IMR-90 (cell line): ENCODE data around the gene NOS1AP. TPM values are rescaled to one million over a fixed set of nuclear protein-coding genes. Genes with fewer than 3 reads are reported as not detected.

ENCODE experiments used
- ATAC-seq: fragments of 200-7000 bp; cut with Tn5 transposase; 2 replicates; pipeline ENCODE4 v1.9.1; 2020; ENCODE audit warnings: low read depth, mild to moderate bottlenecking, moderate library complexity
- BruUV-seq: library from RNA; stranded (reverse); fragments of 400-500 nt; replicated peaks from 2 replicates; lab custom pipeline; 2021; lab: Mats Ljungman, UMichigan
- CTCF ChIA-PET: fragments of 300-600 bp; formaldehyde crosslinking; extraction: SDS; loops from one replicate; lab custom pipeline; 2021; ENCODE audit warnings: antibody characterized with exemption; lab: Yijun Ruan, JAX
- POLR2A ChIA-PET: fragments of 300-600 bp; sonication (Branson Sonifier 250); formaldehyde crosslinking; loops from one replicate; lab custom pipeline; 2022; ENCODE audit warnings: antibody characterized with exemption; ENCODE audit not compliant: unreplicated experiment; lab: Charles Lee
- DNase-seq: peaks from one replicate; pipeline ENCODE4 v3.0.0; 2013
- H2AFZ ChIP-seq: replicated peaks from 2 replicates; pipeline ENCODE3; 2013; ENCODE audit warnings: low read length, mild to moderate bottlenecking; ENCODE audit not compliant: poor library complexity
- H2AK5ac ChIP-seq: 2 replicates; pipeline ENCODE4 v1.6.1; 2013; ENCODE audit warnings: low read depth, low read length, inconsistent platforms
- H2AK9ac ChIP-seq: replicated peaks from 2 replicates; pipeline ENCODE3; 2013; ENCODE audit warnings: mild to moderate bottlenecking, low read depth, low read length, moderate library complexity; ENCODE audit not compliant: poor library complexity
- H2BK120ac ChIP-seq: 2 replicates; pipeline ENCODE4 v1.6.1; 2013; ENCODE audit warnings: low read depth, low read length, inconsistent platforms
- H2BK15ac ChIP-seq: 3 replicates; pipeline ENCODE4 v1.6.1; 2013; ENCODE audit warnings: low read depth, low read length, inconsistent platforms
- H2BK20ac ChIP-seq: 2 replicates; pipeline ENCODE4 v1.6.1; 2013; ENCODE audit warnings: low read depth, mild to moderate bottlenecking, inconsistent platforms, low read length, moderate library complexity
- H2BK5ac ChIP-seq: 2 replicates; pipeline ENCODE4 v1.6.1; 2013; ENCODE audit warnings: mild to moderate bottlenecking, low read depth, low read length, inconsistent platforms; ENCODE audit not compliant: poor library complexity, severe bottlenecking
- H3K14ac ChIP-seq: replicated peaks from 2 replicates; pipeline ENCODE4 v1.6.1; 2013; ENCODE audit warnings: low read depth, low read length, inconsistent platforms
- H3K18ac ChIP-seq: 2 replicates; pipeline ENCODE4 v1.6.1; 2013; ENCODE audit warnings: low read depth, low read length, control low read depth
- H3K23ac ChIP-seq: 2 replicates; pipeline ENCODE4 v1.6.1; 2013; ENCODE audit warnings: low read depth, low read length, inconsistent platforms
- H3K27ac ChIP-seq: 2 replicates; pipeline ENCODE4 v1.5.1; 2013; ENCODE audit warnings: mild to moderate bottlenecking, control low read depth, low read length; ENCODE audit not compliant: insufficient read depth
- H3K27me3 ChIP-seq: 2 replicates; pipeline ENCODE4 v1.6.1; 2013; ENCODE audit warnings: low read length; ENCODE audit not compliant: control insufficient read depth, insufficient read depth
- H3K36me3 ChIP-seq: 2 replicates; pipeline ENCODE4 v1.6.1; 2013; ENCODE audit warnings: low read length, mixed read lengths; ENCODE audit not compliant: control insufficient read depth, insufficient read depth
- H3K4ac ChIP-seq: 2 replicates; pipeline ENCODE4 v1.6.1; 2013; ENCODE audit warnings: low read depth, low read length, inconsistent platforms
- H3K4me1 ChIP-seq: 2 replicates; pipeline ENCODE4 v1.6.1; 2013; ENCODE audit warnings: low read length, mixed read lengths; ENCODE audit not compliant: control insufficient read depth, insufficient read depth
- H3K4me2 ChIP-seq: 2 replicates; pipeline ENCODE4 v1.6.1; 2013; ENCODE audit warnings: low read depth, mild to moderate bottlenecking, control low read depth, low read length, moderate library complexity
- H3K4me3 ChIP-seq: 2 replicates; pipeline ENCODE4 v1.5.1; 2013; ENCODE audit warnings: low read depth, mild to moderate bottlenecking, control low read depth, low read length, moderate library complexity; ENCODE audit not compliant: insufficient read depth
- H3K56ac ChIP-seq: 2 replicates; pipeline ENCODE4 v1.6.1; 2013; ENCODE audit warnings: low read length, inconsistent platforms; ENCODE audit not compliant: insufficient read depth; ENCODE audit errors: extremely low read depth
- H3K79me1 ChIP-seq, 2 experiments: 2 replicates each; pipeline ENCODE4 v1.6.1; 2013; ENCODE audit warnings: low read length in 2 of 2, inconsistent platforms in 1 of 2, low read depth in 1 of 2
- H3K9ac ChIP-seq: 2 replicates; pipeline ENCODE4 v1.6.1; 2013; ENCODE audit warnings: low read depth, low read length, control low read depth
- H3K9me1 ChIP-seq: 2 replicates; pipeline ENCODE4 v1.6.1; 2013; ENCODE audit warnings: low read length, inconsistent platforms; ENCODE audit not compliant: insufficient read depth
- H3K9me3 ChIP-seq: 2 replicates; pipeline ENCODE4 v1.6.1; 2013; ENCODE audit warnings: low read length; ENCODE audit not compliant: control insufficient read depth, insufficient read depth
- H4K20me1 ChIP-seq: 2 replicates; pipeline ENCODE4 v1.6.1; 2013; ENCODE audit warnings: low read length, inconsistent platforms; ENCODE audit not compliant: insufficient read depth
- H4K5ac ChIP-seq: 2 replicates; pipeline ENCODE4 v1.6.1; 2013; ENCODE audit warnings: mild to moderate bottlenecking, low read depth, low read length, control low read depth
- H4K8ac ChIP-seq, 2 experiments: 2 replicates each; pipeline ENCODE4 v1.6.1; 2013; ENCODE audit warnings: low read depth in 2 of 2, low read length in 2 of 2, control low read depth in 1 of 2, inconsistent platforms in 1 of 2
- H4K91ac ChIP-seq: 2 replicates; pipeline ENCODE4 v1.6.1; 2013; ENCODE audit warnings: low read depth, low read length, inconsistent platforms; ENCODE audit not compliant: insufficient read depth
- BHLHE40 ChIP-seq: fragments of 150-350 bp; IDR thresholded peaks from 2 replicates; pipeline ENCODE4 v1.6.1; 2016; ENCODE audit warnings: mild to moderate bottlenecking, low read depth, low read length
- CEBPB ChIP-seq: IDR thresholded peaks from 2 replicates; pipeline ENCODE4 v1.6.1; 2012; ENCODE audit warnings: low read depth, low read length, improper control_type of control experiment
- CHD1 ChIP-seq: IDR thresholded peaks from 2 replicates; pipeline ENCODE4 v1.6.1; 2012; ENCODE audit warnings: low read depth, low read length, improper control_type of control experiment
- FOS ChIP-seq: fragments of 150-350 bp; IDR thresholded peaks from 2 replicates; pipeline ENCODE4 v1.6.1; 2016; ENCODE audit warnings: low read depth, low read length
- MAFK ChIP-seq: IDR thresholded peaks from 2 replicates; pipeline ENCODE4 v1.6.1; 2012; ENCODE audit warnings: low read depth, low read length, improper control_type of control experiment
- MAZ ChIP-seq: IDR thresholded peaks from 2 replicates; pipeline ENCODE4 v1.6.1; 2012; ENCODE audit warnings: low read depth, mild to moderate bottlenecking, low read length, improper control_type of control experiment, moderate library complexity, borderline replicate concordance
- MXI1 ChIP-seq: IDR thresholded peaks from 2 replicates; pipeline ENCODE4 v1.6.1; 2012; ENCODE audit warnings: low read depth, mild to moderate bottlenecking, low read length, moderate library complexity, borderline replicate concordance
- NFE2L2 ChIP-seq: fragments of 150-350 bp; IDR thresholded peaks from 2 replicates; pipeline ENCODE4 v1.6.1; 2016; ENCODE audit warnings: low read depth, mild to moderate bottlenecking, low read length
- POLR2A ChIP-seq: IDR thresholded peaks from 2 replicates; pipeline ENCODE4 v1.6.1; 2012; ENCODE audit warnings: mild to moderate bottlenecking, low read depth, low read length
- RAD21 ChIP-seq: IDR thresholded peaks from 2 replicates; pipeline ENCODE4 v1.6.1; 2012; ENCODE audit warnings: low read length, improper control_type of control experiment
- RCOR1 ChIP-seq: IDR thresholded peaks from 2 replicates; pipeline ENCODE4 v1.6.1; 2012; ENCODE audit warnings: mild to moderate bottlenecking, low read length, improper control_type of control experiment; ENCODE audit not compliant: insufficient replicate concordance
- RFX5 ChIP-seq: IDR thresholded peaks from 2 replicates; pipeline ENCODE4 v1.8.0; 2012; ENCODE audit warnings: low read depth, mild to moderate bottlenecking, low read length, moderate library complexity
- SMC3 ChIP-seq: fragments of 150-350 bp; IDR thresholded peaks from 2 replicates; pipeline ENCODE4 v1.6.1; 2016; ENCODE audit warnings: low read depth, mild to moderate bottlenecking, antibody characterized with exemption, low read length, moderate library complexity
- WGBS, 2 experiments: methylation state at CpG; one replicate each; pipeline versions ENCODE4 v1.1.5 to v1.1.7; 2013; ENCODE audit warnings: missing lambda C conversion rate in 2 of 2; ENCODE audit not compliant: insufficient read length in 1 of 2; ENCODE audit errors: extremely low coverage in 2 of 2; 5-methylcytosine and 5-hydroxymethylcytosine counted together
- dilution Hi-C: fragments of 300-500 bp; cut with HindIII; formaldehyde crosslinking; loops from one replicate; pipeline ENCODE4 v1.14.3; 2018; ENCODE audit warnings: low sequenced_read_pairs; ENCODE audit not compliant: unreplicated experiment
- in situ Hi-C: fragments of 300-500 bp; cut with MboI; formaldehyde crosslinking; loops from 3 replicates; pipeline ENCODE4 v1.14.3; 2019; ENCODE audit warnings: low sequenced_read_pairs, inconsistent platforms, mixed read lengths
- intact Hi-C: fragments of 100-400 bp; cut with micrococcal nuclease; formaldehyde crosslinking; loops from 2 replicates; pipeline ENCODE4 v1.10.0; 2022
- polyA plus RNA-seq, 3 experiments: library from polyadenylated mRNA; depleted of rRNA; stranded (reverse); fragments of >200 nt; gene quantifications; 2 replicates each; pipeline ENCODE4 v1.2.3, GENCODE V29; 2012; ENCODE audit warnings: low replicate concordance in 1 of 3
- total RNA-seq: library from RNA; depleted of rRNA; stranded (reverse); fragments of >200 nt; gene quantifications from 2 replicates; pipeline ENCODE4 v1.2.3, GENCODE V29; 2012
- TF ChIP-seq, protein P1 (sequence below): conservative IDR thresholded peaks from 2 replicates; pipeline ENCODE4 v1.5.1; 2012; ENCODE audit warnings: mild to moderate bottlenecking, low read depth, low read length, improper control_type of control experiment
- TF ChIP-seq, protein P2 (sequence below): fragments of 150-350 bp; IDR thresholded peaks from 2 replicates; pipeline ENCODE4 v1.6.1; 2017; ENCODE audit warnings: mild to moderate bottlenecking, antibody characterized with exemption, low read length, low read depth
- TF ChIP-seq, protein P3 (sequence below): fragments of 150-350 bp; IDR thresholded peaks from 2 replicates; pipeline ENCODE4 v1.6.1; 2016; ENCODE audit warnings: low read depth, mild to moderate bottlenecking, low read length, moderate library complexity, borderline replicate concordance

The NOS1AP gene
- total and polyA plus RNA-seq, 2 of the 4 experiments (the other 2 are of a cell fraction) = 0.18 to 0.19 TPM

DNA sequence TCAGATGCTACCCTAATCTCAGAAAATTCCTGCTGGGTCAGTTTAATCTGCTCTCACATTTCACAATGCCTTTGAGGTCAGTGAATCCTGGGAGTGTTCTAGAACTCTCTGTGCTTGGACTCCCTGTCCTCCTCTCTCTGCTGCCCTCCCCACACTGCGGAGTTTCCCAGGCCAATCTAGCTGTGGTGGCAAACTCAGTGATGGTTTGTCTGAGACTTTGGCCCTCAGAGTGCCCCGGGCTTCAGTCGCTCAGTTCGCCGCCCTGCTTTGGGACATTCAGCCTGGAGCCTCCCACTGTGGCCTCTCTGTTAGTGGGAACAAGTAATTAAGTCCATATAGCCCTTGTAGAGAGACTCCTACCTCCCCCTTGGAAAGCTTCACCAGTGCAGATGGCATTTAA lies 319.1 kb downstream of the NOS1AP start:
- H3K36me3 ChIP-seq = no peaks in the 10 kb centered on the region
- H3K27ac ChIP-seq = no peak overlapping the region
- CTCF ChIA-PET = interaction anchor here (3.9 kb wide), 1 partner anchor 333 kb away, joined by 18 read pairs; no protein-coding TSS in a partner anchor
- peaks cover 26% of the 10 kb centered on the region for H3K27me3 ChIP-seq
- POLR2A ChIA-PET = no interaction called here
- no peaks in the 10 kb centered on the region for H4K20me1 ChIP-seq
- no peak overlapping the region for H3K4me3 ChIP-seq
- no peak overlapping the region for H3K14ac ChIP-seq
- no peaks in the 10 kb centered on the region for H3K4me1 ChIP-seq
- no peak for ATAC-seq
- WGBS, 2 experiments = no CpG with 5 or more reads among the region's 5 CpGs
- intact Hi-C loops = no loop called here
- H2BK5ac ChIP-seq = no peak overlapping the region
- H2AFZ ChIP-seq = no peak overlapping the region
- H2AK5ac ChIP-seq = no peak overlapping the region
- no peaks in the 10 kb centered on the region for H3K9me3 ChIP-seq
- no peak overlapping the region for H3K4ac ChIP-seq
- no peak overlapping the region for H2BK20ac ChIP-seq
- H3K9me1 ChIP-seq = no peaks in the 10 kb centered on the region
- H3K23ac ChIP-seq = no peak overlapping the region
- DNase-seq = no peak
- dilution Hi-C loops = no loop called here
- no peak overlapping the region for H2AK9ac ChIP-seq
- H2BK15ac ChIP-seq = no peak overlapping the region
- TF ChIP-seq RAD21 = no peak
- TF ChIP-seq MAFK = no peak
- TF ChIP-seq, protein P1, sequence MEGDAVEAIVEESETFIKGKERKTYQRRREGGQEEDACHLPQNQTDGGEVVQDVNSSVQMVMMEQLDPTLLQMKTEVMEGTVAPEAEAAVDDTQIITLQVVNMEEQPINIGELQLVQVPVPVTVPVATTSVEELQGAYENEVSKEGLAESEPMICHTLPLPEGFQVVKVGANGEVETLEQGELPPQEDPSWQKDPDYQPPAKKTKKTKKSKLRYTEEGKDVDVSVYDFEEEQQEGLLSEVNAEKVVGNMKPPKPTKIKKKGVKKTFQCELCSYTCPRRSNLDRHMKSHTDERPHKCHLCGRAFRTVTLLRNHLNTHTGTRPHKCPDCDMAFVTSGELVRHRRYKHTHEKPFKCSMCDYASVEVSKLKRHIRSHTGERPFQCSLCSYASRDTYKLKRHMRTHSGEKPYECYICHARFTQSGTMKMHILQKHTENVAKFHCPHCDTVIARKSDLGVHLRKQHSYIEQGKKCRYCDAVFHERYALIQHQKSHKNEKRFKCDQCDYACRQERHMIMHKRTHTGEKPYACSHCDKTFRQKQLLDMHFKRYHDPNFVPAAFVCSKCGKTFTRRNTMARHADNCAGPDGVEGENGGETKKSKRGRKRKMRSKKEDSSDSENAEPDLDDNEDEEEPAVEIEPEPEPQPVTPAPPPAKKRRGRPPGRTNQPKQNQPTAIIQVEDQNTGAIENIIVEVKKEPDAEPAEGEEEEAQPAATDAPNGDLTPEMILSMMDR = no peak
- TF ChIP-seq RCOR1 = no peak
- no peak for TF ChIP-seq RFX5
- no peak for TF ChIP-seq FOS
- no peak for TF ChIP-seq MAZ
- no peak for TF ChIP-seq MXI1
- TF ChIP-seq SMC3 = no peak
- TF ChIP-seq NFE2L2 = no peak
- TF ChIP-seq, protein P2, sequence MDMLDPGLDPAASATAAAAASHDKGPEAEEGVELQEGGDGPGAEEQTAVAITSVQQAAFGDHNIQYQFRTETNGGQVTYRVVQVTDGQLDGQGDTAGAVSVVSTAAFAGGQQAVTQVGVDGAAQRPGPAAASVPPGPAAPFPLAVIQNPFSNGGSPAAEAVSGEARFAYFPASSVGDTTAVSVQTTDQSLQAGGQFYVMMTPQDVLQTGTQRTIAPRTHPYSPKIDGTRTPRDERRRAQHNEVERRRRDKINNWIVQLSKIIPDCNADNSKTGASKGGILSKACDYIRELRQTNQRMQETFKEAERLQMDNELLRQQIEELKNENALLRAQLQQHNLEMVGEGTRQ = no peak
- TF ChIP-seq CEBPB = no peak
- TF ChIP-seq BHLHE40 = no peak
- TF ChIP-seq, protein P3, sequence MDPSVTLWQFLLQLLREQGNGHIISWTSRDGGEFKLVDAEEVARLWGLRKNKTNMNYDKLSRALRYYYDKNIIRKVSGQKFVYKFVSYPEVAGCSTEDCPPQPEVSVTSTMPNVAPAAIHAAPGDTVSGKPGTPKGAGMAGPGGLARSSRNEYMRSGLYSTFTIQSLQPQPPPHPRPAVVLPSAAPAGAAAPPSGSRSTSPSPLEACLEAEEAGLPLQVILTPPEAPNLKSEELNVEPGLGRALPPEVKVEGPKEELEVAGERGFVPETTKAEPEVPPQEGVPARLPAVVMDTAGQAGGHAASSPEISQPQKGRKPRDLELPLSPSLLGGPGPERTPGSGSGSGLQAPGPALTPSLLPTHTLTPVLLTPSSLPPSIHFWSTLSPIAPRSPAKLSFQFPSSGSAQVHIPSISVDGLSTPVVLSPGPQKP = no peak
- no peak for TF ChIP-seq POLR2A
- TF ChIP-seq CHD1 = no peak
- no TSS peak for BruUV-seq
- H3K4me2 ChIP-seq = no peak overlapping the region
- H3K56ac ChIP-seq = no peak overlapping the region
- H3K18ac ChIP-seq = no peak overlapping the region
- no peak overlapping the region for H4K8ac ChIP-seq
- H2BK120ac ChIP-seq = no peak overlapping the region
- H3K9ac ChIP-seq = no peak overlapping the region
- in situ Hi-C loops = loop anchor here (25.0 kb wide), 1 partner anchor 601 kb away; no protein-coding TSS in a partner anchor
- H3K79me1 ChIP-seq = no peaks in the 10 kb centered on the region
- H4K5ac ChIP-seq = no peak overlapping the region
- H4K91ac ChIP-seq = no peak overlapping the region
